Limb (tissue), 2 donors: ENCODE measurements around the gene ZNF10.

Source experiments
- DNase-seq, 2 donors: peaks; one replicate each; pipeline ENCODE4 v3.0.0-alpha.2; 2016; ENCODE audit errors: extremely low spot score in 2 of 2

ZNF10 gene

GRCh38 chr12:133201888-133202287, 71.5 kb downstream of the ZNF10 start:
- no peak for DNase-seq

GRCh38 chr12:133202493-133203343, 72.3 kb downstream of the ZNF10 start:
- DNase-seq, result no peak

- no peak for DNase-seq
Observed at GRCh38 chr12:133203344-133204263, 73.2 kb downstream of the ZNF10 start.

GRCh38 chr12:133204264-133204603, 73.8 kb downstream of the ZNF10 start:
- DNase-seq, result no peak

- DNase-seq, result no peak
Observed at GRCh38 chr12:133206390-133206789, 76.0 kb downstream of the ZNF10 start.
